Measurements from ENCODE around the gene FUOM.
"Not testable (repeated sequence)": the region's sequence is repeated elsewhere in the genome, so short reads cannot be mapped to it uniquely, and the experiment has no call there.

FUOM gene

DNA sequence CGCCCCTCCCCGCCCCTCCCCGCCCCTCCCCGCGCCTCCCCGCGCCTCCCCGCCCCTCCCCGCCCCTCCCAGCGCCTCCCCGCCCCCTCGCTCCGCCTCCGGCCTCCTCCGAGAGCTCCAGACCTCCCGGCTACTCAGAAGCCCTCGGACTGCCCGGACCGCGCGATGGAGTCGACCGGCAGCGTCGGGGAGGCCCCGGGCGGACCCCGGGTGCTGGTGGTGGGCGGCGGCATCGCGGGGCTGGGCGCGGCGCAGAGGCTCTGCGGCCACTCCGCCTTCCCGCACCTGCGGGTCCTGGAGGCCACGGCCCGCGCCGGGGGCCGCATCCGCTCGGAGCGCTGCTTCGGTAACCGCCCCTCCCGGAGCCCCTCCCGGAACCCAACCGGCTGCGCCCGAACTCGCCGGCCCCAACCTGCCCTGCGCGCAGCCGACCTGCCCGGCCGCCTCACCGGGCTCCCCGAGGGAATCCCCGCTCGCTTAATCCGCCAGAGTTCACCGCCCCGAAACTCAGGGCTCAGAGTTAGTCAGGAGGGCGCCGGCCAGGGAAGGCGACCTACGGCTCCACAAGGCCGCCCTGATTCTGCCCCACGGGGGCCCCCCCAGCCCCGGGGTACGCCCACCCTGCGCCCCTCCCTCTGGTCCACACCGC is 21.5 kb upstream of the FUOM start, which contains the start of gene PAOX:
TSS of gene PAOX (plus strand) at position 111 of the 649 bp plus-strand sequence. CDS start at position 166, 55 bp downstream.
- peak within 1 kb of the TSS; percentile 76 for H3K4me3 ChIP-seq (ENCODE audit: low read length)
- DNase-seq (ENCODE audit: low read depth), result peak; percentile 49
- TF ChIP-seq, protein P1, sequence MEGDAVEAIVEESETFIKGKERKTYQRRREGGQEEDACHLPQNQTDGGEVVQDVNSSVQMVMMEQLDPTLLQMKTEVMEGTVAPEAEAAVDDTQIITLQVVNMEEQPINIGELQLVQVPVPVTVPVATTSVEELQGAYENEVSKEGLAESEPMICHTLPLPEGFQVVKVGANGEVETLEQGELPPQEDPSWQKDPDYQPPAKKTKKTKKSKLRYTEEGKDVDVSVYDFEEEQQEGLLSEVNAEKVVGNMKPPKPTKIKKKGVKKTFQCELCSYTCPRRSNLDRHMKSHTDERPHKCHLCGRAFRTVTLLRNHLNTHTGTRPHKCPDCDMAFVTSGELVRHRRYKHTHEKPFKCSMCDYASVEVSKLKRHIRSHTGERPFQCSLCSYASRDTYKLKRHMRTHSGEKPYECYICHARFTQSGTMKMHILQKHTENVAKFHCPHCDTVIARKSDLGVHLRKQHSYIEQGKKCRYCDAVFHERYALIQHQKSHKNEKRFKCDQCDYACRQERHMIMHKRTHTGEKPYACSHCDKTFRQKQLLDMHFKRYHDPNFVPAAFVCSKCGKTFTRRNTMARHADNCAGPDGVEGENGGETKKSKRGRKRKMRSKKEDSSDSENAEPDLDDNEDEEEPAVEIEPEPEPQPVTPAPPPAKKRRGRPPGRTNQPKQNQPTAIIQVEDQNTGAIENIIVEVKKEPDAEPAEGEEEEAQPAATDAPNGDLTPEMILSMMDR (conservative IDR thresholded peaks at IDR 0.05; ENCODE audit: low read length), result no peak

DNA sequence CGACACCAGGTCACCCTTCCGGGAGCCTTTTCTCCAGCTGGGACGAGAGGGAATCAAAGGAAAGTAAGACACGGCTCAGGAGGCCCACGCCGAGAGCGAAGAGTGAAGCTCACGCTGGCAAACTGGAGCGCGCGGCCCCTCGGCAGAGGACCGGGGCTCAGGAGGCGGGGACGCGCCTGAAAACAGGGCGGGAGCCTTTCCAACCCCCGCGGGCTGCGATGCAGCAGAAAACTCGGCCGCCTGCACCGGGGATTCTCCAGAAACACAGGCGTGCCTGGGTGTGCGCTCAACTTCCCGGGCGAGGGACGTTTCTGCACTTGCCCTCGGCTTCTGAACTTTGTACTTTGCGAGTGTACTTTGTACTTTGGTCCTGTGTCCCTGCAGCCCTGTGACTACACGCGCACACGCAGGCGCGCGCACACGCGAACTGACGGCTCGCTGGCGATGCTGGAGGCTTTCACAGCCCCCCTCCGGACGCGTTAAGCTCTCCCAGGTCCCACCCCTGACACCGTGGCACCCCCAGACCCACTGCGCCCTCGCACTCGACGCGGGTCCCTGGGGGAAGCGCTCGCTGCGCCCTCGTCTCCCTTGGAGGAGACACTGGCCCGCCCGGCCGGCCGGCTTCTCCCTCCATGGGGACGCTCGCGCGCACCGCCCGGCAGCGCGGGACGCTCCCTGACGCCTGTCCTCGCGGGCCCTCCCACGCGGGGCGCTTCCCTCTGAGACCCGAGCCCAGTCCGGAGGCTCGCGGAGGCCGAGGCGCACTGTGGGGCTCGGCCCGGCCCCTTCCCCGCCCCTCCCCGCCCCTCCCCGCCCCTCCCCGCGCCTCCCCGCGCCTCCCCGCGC is 20.7 kb upstream of the FUOM start:
- peak overlapping the region; percentile 76 for H3K4me3 ChIP-seq (ENCODE audit: low read length)
- peak; percentile 34 for DNase-seq (ENCODE audit: low read depth)
- TF ChIP-seq, protein P1 (conservative IDR thresholded peaks at IDR 0.05; ENCODE audit: low read length), result no peak

DNA sequence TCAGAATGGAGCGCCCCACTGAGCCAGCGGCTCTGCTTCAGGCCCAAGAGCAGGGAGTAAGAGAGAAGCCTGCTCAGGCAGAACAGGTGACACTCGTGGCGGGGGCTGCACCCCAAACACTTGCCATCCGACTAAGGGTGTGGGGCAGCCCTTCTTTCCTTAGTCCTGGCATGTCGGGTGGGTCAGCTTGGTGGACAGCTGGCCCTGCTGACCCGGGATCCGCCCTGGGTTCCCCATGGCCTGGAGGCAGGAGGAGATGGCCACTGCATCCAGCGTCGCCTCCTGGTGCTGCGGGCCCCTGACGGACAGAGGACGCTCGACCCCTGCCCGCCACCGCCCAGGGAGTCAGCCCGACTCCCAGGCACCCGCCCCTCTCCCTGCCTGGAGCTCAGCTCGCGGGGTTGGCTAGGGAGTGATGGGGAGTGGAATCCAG is 20.0 kb upstream of the FUOM start:
- DNase-seq (ENCODE audit: low read depth), result no peak
- peak overlapping the region; percentile 76 for H3K4me3 ChIP-seq (ENCODE audit: low read length)
- TF ChIP-seq, protein P1 (conservative IDR thresholded peaks at IDR 0.05; ENCODE audit: low read length), result no peak

DNA sequence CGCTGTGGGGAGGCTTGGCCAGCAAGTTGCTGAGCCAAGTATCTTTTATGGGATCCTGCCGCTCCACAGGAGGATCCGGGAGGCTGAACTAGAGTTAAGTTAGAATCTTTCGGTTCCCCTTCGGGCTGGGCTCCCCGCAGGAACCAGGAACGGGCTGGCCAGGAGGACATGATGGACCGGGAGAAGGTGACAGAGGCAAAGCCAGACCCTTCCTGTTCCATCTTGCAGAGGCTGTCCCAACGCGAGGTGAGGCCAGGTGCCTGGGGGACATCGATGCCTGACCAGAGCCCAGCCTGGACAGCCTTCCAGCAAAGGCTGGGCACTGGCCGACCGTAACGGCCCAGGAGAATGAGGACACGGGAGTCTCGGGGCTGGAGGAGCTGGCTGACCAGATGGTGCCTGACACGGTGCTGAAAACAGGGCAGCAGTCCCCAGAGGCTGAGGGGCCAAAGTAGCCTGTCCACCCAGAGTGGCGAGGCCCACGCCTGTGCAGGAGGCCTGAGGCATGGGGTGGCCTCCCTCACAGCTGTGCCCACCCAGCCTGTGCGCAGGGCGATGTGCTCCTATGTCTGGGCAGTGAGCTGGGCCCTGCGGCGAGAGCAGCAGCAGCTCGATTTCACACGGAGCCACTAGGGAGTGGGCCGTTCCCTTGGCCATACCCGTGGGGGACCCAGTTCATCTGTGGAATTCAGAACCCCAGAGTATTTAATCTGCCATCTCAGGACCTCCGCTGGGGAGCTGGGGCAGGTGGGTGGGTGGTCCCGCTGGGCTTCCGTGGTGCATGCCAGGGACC is 19.4 kb upstream of the FUOM start:
- TF ChIP-seq, protein P1 (conservative IDR thresholded peaks at IDR 0.05; ENCODE audit: low read length), result no peak
- no peak overlapping the region for H3K4me3 ChIP-seq (ENCODE audit: low read length)
- no peak for DNase-seq (ENCODE audit: low read depth)

DNA sequence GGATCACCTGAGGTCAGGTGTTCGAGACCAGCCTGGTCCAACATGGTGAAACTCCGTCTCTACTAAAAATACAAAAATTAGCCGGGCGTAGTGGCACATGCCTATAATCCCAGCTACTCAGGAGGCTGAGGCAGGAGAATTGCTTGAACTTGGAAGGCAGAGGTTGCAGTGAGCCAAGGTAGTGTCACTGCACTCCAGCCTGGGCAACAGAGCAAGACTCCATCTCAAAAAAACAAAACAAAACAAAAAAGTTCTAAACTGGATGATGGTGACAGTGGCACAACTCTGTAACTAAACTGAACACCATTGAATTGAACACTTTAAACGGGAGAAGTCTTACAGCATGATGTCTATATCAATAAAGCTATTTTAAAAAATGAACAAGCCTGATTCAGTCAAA is 18.4 kb upstream of the FUOM start:
- not testable (repeated sequence) for H3K4me3 ChIP-seq (ENCODE audit: low read length); DNase-seq (ENCODE audit: low read depth)

GRCh38 chr10:133375357-133376115 is 17.7 kb upstream of the FUOM start:
- TF ChIP-seq, protein P1 (conservative IDR thresholded peaks at IDR 0.05; ENCODE audit: low read length), result no peak
- no peak for DNase-seq (ENCODE audit: low read depth)
- no peak overlapping the region for H3K4me3 ChIP-seq (ENCODE audit: low read length)
